Neural progenitor cell (in vitro differentiated cells): ENCODE measurements around the gene FITM2.

Experiments
- CTCF ChIP-seq: fragments of 200-600 bp; sonication (generic); IDR thresholded peaks from 2 replicates; pipeline ENCODE4 v1.5.1; 2017; ENCODE audit warnings: antibody characterized with exemption, mild to moderate bottlenecking
- EZH2 ChIP-seq: fragments of 200-600 bp; sonication (generic); IDR thresholded peaks from 2 replicates; pipeline ENCODE4 v1.6.1; 2017; ENCODE audit warnings: antibody characterized with exemption, mild to moderate bottlenecking, moderate library complexity

GRCh38 chr20:44319839-44320422 lies 8.9 kb upstream of the FITM2 start:
- TF ChIP-seq CTCF (no peak), EZH2 (no peak)
